HG02571 (cell line): ENCODE measurements around the gene IGF1R.

Source experiments
- ATAC-seq: cut with Tn5 transposase; IDR thresholded peaks from one replicate; pipeline ENCODE4 v1.9.1; 2021; ENCODE audit warnings: mild to moderate bottlenecking, moderate library complexity; ENCODE audit not compliant: unreplicated experiment

IGF1R gene

DNA sequence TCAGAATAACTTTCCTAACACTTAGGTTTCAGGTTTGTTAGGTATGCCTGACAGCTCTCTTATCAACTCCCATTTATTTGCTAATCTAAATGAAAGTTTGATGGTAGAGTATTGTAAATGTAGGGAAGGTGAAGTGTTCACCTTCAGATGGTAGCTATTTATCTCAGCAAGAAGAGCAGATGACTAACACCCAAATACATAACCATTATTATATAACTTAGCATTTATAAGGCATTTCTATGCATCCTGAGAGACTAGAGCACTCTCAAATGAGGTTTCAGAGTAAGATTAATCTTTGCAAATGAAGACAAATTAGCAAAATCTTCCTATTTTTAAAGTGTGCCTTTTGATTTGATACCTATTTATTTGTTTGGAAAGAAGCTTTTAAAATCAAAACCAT lies 143.8 kb downstream of the IGF1R start:
- ATAC-seq, result no peak

DNA sequence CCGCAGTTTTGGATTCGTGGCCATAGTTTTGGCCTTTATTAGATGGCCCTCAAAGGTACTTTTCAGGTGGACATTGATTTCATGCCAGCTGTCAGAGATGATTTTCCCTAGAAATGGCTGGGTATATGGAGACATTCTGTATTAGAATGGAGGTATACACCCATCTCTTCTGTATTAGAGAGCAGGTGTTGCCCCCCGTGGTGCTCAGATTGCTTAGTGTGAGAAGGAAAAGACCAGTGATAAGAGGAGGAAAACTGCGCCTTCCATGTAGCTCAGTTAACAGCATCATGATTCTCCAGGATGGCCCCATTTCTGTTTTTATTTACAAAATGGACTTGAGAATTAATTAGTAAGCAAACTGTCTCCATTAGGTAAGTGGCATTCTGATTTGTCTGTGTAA lies 145.9 kb downstream of the IGF1R start:
- ATAC-seq, result no peak

DNA sequence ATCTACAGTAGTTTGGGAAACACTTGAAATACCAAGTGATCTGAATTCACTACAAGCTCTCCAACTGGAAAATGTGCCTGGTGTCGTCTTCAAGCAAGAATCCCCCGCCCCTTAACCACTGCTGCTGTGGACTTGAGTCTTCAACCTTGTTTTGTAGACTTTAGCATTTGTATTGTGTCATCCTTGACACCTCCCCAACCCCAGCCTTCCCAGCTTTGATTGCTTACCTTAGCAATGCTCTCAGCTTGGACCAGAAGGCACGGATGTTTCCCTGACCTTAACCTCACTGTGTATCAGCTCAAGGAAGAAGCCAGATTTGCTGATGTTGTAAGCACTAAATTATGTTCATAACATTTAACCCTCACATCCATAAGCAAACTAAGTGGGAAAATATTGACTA lies 146.4 kb downstream of the IGF1R start:
- ATAC-seq, result no peak

DNA sequence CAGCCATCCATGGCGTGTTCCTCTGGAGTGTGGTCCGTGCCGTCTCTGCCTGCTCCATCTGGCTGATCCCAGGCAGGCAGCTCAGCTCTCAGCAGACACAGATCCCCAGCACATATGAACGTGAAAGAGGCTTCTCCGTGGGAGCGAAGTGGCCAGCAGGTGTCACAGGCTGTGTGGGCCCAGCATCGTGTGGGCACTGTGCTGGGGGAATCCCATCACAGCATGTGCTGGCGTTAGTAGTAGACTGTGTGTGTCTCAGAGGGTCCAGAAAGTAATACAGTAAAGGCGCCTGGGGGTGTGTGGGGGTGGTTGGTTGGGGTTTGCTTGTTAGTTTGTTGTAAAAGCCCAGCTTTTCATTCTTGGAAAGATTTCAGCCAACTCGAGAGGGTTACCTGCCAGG lies 147.6 kb downstream of the IGF1R start:
- no peak for ATAC-seq

DNA sequence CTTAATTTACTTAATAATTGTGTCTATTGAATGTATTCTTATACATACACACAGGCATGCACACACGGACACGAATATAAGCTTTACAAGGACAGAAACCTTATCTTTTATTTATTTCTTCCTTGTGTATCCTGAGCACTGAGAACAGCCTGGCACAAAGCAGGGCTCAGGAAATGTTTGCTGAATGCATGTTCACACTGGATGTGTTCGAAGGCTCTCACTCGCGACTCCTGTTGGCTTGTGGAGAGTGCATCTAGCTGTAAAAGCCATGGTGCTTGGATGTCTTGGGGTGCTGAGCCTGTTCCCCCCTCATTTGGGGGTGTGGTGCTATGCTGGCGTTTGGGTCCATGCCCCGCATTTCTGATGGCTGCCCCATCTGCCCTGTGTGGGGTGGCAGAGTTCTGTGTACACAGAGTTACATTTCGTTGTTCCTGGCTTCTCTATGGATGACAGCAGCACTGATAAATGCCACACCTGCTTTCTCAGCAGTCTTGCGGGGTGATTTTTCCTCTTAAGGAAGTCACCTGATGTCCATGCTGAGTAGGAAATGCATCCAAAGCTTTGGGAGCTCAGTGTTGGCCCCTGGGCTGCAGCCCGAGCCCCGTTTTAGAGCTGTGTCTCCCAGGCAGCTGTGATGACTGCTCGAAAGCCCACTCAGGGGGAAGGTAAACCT lies 148.5 kb downstream of the IGF1R start:
- ATAC-seq, result no peak

DNA sequence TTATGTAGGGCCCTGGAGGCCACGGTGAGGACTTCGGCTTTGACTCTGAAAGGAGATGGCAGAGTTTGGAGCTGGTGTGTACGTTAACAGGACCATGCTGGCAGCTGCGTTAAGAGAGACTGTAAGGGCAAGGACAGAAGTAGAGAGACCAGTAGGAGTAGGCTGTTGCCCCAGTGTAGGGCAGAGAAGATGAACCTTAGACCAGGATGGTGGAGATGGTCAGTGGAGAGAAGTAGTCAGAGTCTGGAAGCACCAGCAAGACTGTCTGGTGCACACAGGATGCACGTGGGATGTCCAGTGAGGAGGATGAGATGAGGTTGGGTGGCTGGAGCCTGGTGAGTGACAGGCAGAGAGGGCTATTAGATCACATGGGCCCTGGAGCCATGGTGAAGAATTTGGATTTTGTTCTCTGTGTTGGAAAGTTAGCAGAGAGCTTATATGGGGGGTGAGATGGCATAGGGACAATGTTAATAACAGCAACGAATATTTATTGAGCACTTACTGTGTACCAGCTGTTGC lies 150.1 kb downstream of the IGF1R start:
- ATAC-seq, result no peak

DNA sequence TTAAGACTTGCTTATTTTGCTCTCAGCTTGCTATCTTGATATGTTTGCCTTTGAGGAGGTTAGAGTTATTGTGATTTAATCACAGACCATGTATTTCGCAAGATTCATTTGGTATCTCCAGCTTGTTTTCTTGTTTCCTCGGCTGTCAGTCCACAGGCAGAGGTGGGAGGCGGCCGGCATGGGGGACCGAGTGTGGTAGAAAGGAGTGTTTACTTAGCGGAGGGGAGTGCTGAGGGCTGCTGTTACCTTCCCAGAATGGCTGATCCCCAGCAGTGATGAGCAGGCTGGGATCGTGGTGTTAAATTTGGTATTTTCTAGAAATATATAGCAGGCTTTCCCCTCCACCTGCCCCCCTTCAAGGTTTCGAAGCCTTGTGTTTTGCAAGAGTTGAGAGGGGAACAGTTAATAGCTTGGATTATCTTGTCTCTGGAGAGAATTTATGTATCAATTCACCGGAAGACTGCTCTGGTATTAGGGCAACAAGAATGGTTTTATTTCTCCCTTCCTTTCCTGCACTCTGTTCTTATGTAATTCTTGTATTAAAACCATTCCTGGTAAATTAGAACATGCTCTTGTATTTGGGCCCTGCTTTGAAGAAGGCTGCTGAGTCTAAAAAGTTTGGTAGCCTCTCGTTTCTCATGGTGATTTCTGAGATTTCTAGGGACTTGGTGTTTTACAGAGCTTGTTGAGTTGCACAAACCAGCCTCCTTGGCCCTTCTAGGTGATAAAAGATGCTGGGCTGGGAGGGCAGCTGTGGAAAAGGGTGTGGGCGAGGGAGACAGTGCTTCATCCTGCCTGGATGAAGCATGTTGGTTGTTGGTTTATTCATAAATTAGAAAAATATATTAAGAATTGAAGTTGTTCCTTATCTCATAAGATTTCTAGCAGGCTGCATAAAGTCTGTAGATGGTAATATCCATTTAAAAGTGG lies 151.4 kb downstream of the IGF1R start:
- ATAC-seq, result no peak

DNA sequence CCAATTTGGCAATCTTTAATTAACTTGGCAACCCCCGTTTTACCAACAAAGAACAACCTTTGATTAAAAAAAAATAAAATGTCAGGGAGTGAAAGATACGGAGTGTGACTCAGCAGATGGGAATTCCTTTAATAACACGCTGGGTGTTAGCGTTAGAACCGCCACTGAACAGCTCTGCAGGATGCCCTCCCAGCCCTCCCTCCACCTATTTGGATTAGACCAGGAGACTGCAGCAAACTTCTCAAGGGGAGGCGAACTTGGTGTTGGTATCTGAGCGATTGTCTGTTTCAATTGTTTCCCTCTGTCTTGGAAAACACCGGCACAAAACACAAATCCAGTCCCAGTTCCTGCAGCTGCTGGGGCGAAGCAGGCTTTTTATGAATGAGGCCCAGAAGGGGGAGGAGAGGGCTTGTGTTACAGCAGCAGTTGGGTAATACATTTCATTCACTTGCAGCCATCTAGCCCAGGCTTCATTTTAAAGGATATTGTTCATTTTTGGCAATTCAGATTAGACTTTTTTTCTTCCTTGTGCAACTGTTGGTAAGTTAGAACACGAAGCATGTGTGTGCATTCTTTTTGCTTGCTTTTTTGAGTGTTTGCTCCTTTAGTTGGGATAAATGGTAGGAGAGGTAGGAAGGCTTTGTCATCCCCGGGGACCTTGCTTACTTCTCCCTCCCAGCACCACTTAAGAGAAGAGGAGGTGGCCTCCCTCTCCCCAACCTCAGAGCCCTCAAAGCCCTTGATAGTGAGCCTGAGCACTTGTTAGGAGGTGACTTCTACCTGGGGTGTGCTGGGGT lies 152.3 kb downstream of the IGF1R start:
- no peak for ATAC-seq

DNA sequence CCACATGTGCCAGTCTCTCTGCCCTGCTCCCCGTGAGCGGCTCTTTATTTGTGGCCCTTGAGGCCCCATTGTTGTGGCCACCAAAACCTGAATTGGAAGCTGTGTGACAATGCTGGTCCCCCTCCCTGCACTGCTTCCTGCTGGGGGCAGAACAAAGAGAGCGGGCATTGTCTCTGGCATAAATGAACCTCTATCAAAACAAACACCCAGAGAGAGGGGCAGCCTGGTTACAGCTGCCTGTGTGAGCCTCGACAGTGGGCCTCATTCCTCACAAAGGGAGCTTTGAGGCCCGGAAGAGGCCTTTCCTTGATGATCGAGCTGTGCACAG lies 152.9 kb downstream of the IGF1R start:
- no peak for ATAC-seq

DNA sequence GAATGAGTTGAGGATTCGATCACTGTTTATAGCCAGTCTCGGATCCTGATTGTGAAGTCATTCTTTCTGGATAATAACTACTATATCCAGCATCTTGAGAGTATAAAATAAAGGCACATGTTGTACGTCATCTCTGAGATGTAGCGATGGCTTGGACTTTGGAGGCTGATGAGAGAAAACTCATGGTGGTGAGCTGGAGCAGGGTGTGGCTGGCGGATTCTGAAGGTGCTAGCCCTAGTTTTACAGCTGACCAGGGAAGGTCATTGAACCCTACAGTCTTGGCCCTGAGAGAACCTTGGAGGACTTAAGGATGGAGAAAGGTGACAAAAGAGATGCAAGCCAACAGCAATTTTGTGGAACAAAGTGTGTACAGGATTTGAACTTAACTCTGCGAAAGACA lies 153.8 kb downstream of the IGF1R start:
- ATAC-seq, result no peak

DNA sequence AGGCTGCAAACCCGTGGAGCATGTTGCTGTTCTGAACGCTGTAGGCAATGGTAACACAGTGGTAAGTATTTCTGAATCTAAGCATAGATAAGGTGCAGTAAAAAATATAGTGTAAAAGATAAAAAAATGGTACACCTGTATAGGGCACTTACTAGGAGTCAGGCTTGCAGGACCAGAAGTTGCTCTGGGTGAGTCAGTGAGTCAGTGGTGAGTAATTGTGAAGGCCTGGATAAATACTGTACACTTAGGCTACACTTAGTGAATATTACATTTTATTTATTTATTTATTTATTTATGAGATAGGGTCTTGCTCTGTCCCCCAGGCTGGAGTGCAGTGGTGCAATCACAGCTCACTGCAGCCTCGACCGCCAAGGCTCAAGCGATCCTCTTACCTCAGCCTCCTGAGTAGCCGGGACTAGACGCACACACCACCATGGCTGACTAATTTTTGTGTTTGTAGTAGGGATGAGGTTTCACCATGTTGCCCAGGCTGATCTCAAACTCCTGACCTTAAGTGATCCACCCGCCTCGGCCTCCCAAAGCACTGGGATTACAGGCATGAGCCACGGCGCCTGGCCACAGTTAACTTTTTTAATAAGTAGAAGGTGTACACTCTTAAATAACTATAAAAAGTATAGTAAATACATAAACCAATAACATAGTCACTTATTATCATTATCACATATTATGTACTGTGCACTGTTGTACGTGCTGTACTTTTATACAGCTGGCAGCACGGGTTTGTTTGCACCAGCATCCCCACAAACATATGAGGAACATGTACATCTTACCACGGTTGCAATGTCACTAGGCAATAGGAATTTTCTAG lies 155.1 kb downstream of the IGF1R start:
- ATAC-seq, result no peak

DNA sequence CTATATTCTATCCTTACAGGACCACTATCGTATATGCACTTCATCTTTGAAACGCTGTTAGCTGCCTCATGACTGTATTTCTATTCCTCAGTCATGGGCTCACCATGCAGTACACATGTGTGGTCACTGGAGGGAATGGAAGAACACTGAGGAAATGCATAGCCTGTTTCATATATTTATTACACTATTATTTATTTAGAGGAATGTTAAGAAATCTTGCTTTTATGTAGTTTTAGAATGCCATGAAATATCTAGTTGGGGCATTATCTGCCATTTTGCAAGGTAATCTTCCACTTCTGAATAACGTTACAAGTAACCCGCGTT lies 155.7 kb downstream of the IGF1R start:
- no peak for ATAC-seq

DNA sequence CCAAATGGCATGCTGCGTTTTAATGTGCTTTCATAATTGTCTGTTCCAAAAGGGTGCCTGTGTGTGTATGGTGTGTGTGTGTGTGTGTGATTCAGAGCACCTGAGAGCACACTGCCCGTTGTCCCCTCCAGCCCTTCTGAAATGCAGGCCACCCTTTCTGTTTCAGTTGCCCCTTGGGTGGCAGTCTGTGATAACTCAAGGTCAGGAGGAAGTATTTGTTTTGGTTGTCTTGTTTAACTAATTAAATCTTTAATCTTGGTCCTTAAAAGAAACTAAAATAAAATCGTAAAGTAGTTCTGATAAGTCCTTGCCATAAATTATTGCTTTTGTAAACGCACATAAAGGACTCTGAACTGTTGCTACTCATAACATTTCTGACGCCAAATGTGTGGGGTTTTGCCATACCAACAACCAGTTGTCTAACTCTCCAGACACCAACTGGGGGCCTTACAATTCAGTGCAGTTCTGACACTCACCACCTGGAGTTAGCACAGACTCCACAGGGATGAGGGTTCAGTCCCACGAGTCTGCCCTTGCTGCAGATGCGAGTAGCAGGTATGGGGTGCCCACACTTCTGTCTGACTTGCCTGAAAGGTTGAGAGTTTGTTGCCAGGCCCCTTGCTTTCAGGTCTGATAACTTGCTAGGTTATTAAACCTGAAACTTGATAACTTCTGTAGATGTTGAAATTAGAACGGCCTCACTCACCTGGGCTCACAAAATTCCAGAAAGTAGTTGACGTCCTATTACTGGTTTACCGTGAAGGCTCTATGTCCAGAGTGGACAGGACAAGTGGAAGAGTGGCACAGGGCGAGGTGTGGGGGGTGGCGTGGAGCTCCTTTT lies 157.3 kb downstream of the IGF1R start:
- ATAC-seq, result no peak

DNA sequence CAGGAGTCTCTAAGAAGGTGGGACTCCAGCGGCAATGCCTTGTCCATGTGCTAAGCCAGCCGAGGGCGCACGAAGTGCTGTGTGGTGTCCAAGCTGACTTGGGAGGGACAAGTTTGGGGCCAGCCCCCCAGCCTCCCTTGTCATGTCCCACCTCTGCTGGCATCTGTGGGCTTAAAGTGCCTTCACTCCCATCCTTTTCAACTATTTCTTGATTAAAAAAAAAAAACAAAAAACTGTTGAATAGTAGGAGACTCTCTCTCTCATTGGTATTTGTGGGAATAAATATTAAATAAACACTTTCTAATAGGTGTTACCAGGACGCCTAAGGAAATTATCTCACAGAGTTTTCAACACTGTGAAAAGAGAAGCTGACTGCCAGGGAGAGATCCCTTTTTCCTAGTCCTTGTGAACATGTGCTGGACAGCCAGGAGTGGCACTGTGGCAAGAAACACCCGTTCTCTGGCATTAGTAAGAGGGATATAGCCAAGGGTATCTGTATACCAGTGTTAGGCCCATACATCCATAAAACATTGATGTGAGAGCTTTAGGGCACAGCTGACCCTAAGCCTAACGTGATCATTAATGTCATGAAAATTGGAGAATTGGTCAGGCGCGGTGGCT lies 158.0 kb downstream of the IGF1R start:
- ATAC-seq, result no peak

DNA sequence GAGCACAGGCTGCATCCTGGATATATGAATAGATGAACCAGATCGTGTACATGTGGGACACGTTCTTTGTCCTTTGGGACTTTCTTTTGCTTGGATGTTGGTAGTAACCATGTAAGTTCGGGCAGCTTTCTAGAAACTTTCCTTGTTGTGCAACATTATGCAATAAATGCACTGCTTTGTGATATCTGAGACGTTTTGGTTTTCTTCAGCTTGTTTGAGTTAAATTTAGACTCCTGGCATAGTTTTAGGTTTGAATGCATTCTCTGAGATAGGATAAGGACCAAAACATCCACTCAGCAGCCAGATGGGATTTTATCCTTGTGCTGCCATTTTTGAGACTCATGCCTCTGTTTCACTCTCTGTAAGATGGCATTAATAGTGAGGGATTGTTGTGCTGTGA lies 158.9 kb downstream of the IGF1R start:
- no peak for ATAC-seq

DNA sequence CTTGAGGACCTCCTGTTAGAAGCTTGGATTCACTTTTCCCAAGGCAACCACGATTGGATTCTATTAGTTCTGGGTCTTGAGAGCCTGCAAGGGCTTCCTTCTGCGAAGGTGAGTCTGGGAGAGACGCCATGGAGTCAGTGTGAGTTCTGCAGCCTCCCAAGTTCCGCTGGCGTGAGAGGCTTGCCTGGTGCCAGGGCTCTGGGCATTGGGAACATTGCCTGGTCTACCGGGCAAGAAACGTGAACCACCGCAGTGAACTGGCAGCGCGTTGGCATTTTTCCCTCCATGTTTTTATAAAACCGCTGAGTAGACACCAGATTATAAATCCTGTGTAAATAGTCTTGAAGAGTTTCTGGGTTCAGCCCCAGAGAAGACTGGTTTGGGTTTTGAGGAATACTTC lies 160.9 kb downstream of the IGF1R start:
- no peak for ATAC-seq

DNA sequence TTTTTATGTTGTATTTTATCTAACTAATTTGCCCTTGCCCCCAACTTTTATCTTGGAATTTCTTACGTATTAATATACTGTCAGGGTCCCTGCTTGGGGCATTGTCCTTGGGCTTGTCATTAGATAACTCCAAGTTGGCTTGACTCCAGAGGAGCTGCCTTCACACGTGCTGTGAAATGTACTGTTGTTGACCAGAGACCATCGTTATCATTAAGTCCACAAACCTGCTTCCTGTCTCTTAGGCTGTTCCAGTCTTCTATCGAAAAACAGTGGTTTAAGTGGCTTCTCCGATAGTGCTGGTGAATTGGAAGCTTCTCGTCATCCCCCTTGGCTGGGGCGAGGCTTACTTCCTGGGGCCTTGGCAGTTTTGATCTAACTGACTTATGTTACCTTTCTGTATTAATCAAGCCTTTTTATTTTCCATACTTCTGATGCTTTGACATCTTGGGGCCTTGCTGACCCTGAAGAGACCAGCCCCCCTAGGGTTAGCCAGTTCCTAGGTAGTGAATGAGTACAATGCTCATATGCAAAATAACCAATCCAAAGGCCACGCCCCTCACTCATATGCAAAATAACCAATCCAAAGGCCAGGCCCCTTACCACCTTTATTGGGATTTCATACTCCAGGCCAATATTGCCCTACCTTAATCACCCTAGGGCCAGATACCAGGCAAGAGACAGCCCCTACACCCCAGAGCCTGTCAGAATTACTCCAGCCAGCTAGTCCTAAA lies 164.5 kb downstream of the IGF1R start:
- no peak for ATAC-seq

DNA sequence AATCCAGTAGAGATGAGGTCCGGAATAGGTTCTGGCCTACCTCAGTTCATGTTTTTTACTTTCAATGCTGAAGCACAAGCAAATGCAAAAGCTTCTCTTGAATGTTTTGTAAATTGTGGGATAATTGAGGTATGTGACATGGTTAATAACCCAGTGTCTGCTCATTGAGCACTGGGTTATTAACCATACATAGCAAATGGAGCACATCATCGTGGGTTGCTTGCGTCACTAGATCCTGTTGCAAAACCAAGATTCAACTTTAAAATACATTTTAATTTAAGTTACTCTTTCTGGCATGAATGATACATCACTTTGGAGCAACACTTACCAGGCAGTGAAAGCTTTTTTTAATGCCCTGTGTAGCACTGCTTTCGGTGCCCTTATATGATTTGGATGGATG lies 165.6 kb downstream of the IGF1R start:
- no peak for ATAC-seq

DNA sequence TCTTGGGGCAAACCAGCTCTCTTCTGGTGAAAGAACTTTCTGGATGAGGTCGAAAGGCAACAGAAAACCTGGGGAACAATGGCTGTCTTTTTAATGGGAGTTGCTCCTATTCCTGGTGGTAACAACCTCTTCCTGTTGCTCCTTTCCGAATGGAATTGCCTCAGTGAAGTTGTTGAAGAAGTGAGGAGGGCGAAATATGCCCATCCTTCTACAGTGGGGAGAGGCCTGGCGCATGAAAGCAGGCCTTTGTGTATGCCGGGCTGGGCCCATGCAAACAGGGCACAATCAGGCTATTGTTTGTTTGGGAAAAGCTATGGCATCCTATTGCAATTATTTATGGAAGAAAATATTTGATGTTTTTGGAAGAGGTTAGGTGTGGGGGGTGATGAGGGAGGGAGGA lies 166.9 kb downstream of the IGF1R start:
- no peak for ATAC-seq
